ENCODE data around the gene LTBP1. TPM values are rescaled to one million over a fixed set of nuclear protein-coding genes. Genes with fewer than 3 reads are reported as not detected.

LTBP1 gene
- polyA plus RNA-seq, 2 of the 4 experiments (the other 2 are of a cell fraction), result 23.8 to 30.4 TPM

GRCh38 chr2:33326100-33326499 is 379.3 kb downstream of the LTBP1 start:
- FAIRE-seq, result no peak
- no peak for DNase-seq (ENCODE audit: low read depth in 1 of 2, low spot score in 1 of 2)
- no peak overlapping the region for H3K4me2 ChIP-seq
- ATAC-seq, result no peak
- no peak for TF ChIP-seq POLR2A (IDR thresholded peaks at IDR 0.05; ENCODE audit: low read length)
- no peak for TF ChIP-seq CBX8 (IDR thresholded peaks at IDR 0.05)
- TF ChIP-seq GATA3 (IDR thresholded peaks at IDR 0.05; ENCODE audit: borderline replicate concordance), result no peak
- TF ChIP-seq EHF (CRISPR knock-in tag; IDR thresholded peaks at IDR 0.05), result no peak
- no peak for TF ChIP-seq BCL3 (IDR thresholded peaks at IDR 0.05)
- no peak overlapping the region for H3K27ac ChIP-seq
- POLR2A ChIA-PET, result no interaction called here
- 86% methylated on average over 4 of the region's 4 CpGs for WGBS (ENCODE audit: missing lambda C conversion rate)
- no peaks in the 10 kb centered on the region for H3K9me3 ChIP-seq
- no peak overlapping the region for H3K4me3 ChIP-seq
- H3K4me1 ChIP-seq, result peaks cover 6% of the 10 kb centered on the region; the same call in 1 of the 3 replicates
- CTCF ChIA-PET, result no interaction called here

GRCh38 chr2:33333433-33333832 is 386.7 kb downstream of the LTBP1 start:
- DNase-seq (ENCODE audit: low read depth in 1 of 2, low spot score in 1 of 2), result no peak
- no peak overlapping the region for H3K4me3 ChIP-seq
- no peak overlapping the region for H3K4me2 ChIP-seq
- POLR2A ChIA-PET, result no interaction called here
- no peaks in the 10 kb centered on the region for H3K9me3 ChIP-seq
- peak; percentile 13 for FAIRE-seq
- CTCF ChIA-PET, result interaction anchor here (1.4 kb wide), 1 partner anchor 10 kb away, joined by 3 read pairs; no protein-coding TSS in a partner anchor
- no peaks in the 10 kb centered on the region for H3K4me1 ChIP-seq
- no peak overlapping the region for H3K27ac ChIP-seq
- WGBS (ENCODE audit: missing lambda C conversion rate), result 73% methylated on average over 3 of the region's 3 CpGs
- no peak for ATAC-seq
- TF ChIP-seq MAFK (IDR thresholded peaks at IDR 0.05; ENCODE audit: partially characterized antibody) (peak; percentile 93), SMC3 (IDR thresholded peaks at IDR 0.05) (no peak)

- Histone ChIP-seq H3K4me1 (no peaks in the 10 kb centered on the region), H3K9me3 (no peaks in the 10 kb centered on the region), H3K27ac (no peak overlapping the region), H3K4me2 (no peak overlapping the region), H3K4me3 (no peak overlapping the region)
- POLR2A ChIA-PET, result no interaction called here
- no peak for DNase-seq (ENCODE audit: low read depth in 1 of 2, low spot score in 1 of 2)
- WGBS (ENCODE audit: missing lambda C conversion rate), result 80% methylated on average over 4 of the region's 4 CpGs
- no peak for FAIRE-seq
- TF ChIP-seq RFX5 (IDR thresholded peaks at IDR 0.05) (no peak), BHLHE40 (IDR thresholded peaks at IDR 0.05; ENCODE audit: low read depth, low read length) (no peak), NR3C1 (IDR thresholded peaks at IDR 0.05) (no peak), NPAS2 (CRISPR knock-in tag; IDR thresholded peaks at IDR 0.05; ENCODE audit: borderline replicate concordance) (no peak)
- CTCF ChIA-PET, result interaction anchor here (1.4 kb wide), 1 partner anchor 11 kb away, joined by 3 read pairs; no protein-coding TSS in a partner anchor
- ATAC-seq, result no peak
Measured at GRCh38 chr2:33334083-33334482, 387.3 kb downstream of the LTBP1 start.

- WGBS (ENCODE audit: missing lambda C conversion rate), result 86% methylated on average over 3 of the region's 3 CpGs
- CTCF ChIA-PET, result interaction anchor here (1.0 kb wide), 1 partner anchor 106 kb away, joined by 3 read pairs; no protein-coding TSS in a partner anchor
- no peak for ATAC-seq
- H3K4me2 ChIP-seq, result no peak overlapping the region
- no peak overlapping the region for H3K4me3 ChIP-seq
- H3K27ac ChIP-seq, result no peak overlapping the region
- POLR2A ChIA-PET, result no interaction called here
- no peak for TF ChIP-seq TP53 (CRISPR knock-in tag; IDR thresholded peaks at IDR 0.05)
- TF ChIP-seq RARB (CRISPR knock-in tag; IDR thresholded peaks at IDR 0.05), result no peak
- TF ChIP-seq CEBPB (IDR thresholded peaks at IDR 0.05), result no peak
- no peak for TF ChIP-seq ELK1 (IDR thresholded peaks at IDR 0.05; ENCODE audit: low read depth, low read length)
- TF ChIP-seq ATOH8 (CRISPR knock-in tag; IDR thresholded peaks at IDR 0.05; ENCODE audit: low read depth), result no peak
- H3K4me1 ChIP-seq, result no peaks in the 10 kb centered on the region
- no peak for FAIRE-seq
- DNase-seq (ENCODE audit: low read depth in 1 of 2, low spot score in 1 of 2), result no peak
- no peaks in the 10 kb centered on the region for H3K9me3 ChIP-seq
Measured at GRCh38 chr2:33335516-33335915, 388.8 kb downstream of the LTBP1 start.
